Astrocyte (in vitro differentiated cells and primary cell): ENCODE results near the gene PHB1. TPM values are rescaled to one million over a fixed set of nuclear protein-coding genes. Genes with fewer than 3 reads are reported as not detected.

Experiments used
- DNase-seq: peaks from one replicate; pipeline ENCODE4 v3.0.0-alpha.2; 2010; ENCODE audit warnings: low read depth
- FAIRE-seq: peaks from 2 replicates; lab custom pipeline; 2011; peaks lifted over from hg19 to GRCh38; lab: Jason Lieb, UNC
- H2AFZ ChIP-seq: 2 replicates; pipeline ENCODE4 v1.6.0; 2012; ENCODE audit warnings: low read depth, low read length, inconsistent platforms
- H3K27ac ChIP-seq: 2 replicates; pipeline ENCODE4 v1.5.1; 2011; ENCODE audit warnings: low read depth, low read length, inconsistent platforms
- H3K27me3 ChIP-seq: 2 replicates; pipeline ENCODE4 v1.6.0; 2011; ENCODE audit warnings: low read length, inconsistent platforms; ENCODE audit not compliant: insufficient read depth
- H3K36me3 ChIP-seq: 2 replicates; pipeline ENCODE4 v1.5.1; 2011; ENCODE audit warnings: low read length, inconsistent platforms; ENCODE audit not compliant: insufficient read depth
- H3K4me1 ChIP-seq: 2 replicates; pipeline ENCODE4 v1.5.1; 2011; ENCODE audit warnings: low read length, inconsistent platforms; ENCODE audit not compliant: insufficient read depth
- H3K4me2 ChIP-seq: 2 replicates; pipeline ENCODE4 v1.6.0; 2012; ENCODE audit warnings: low read length, inconsistent platforms
- H3K4me3 ChIP-seq: 2 replicates; pipeline ENCODE4 v1.5.1; 2011; ENCODE audit warnings: low read depth, mild to moderate bottlenecking, low read length, inconsistent platforms; ENCODE audit not compliant: insufficient read depth
- H3K79me2 ChIP-seq: 2 replicates; pipeline ENCODE4 v1.6.0; 2012; ENCODE audit warnings: mild to moderate bottlenecking, low read length, inconsistent platforms; ENCODE audit not compliant: insufficient read depth
- H3K9ac ChIP-seq: 2 replicates; pipeline ENCODE4 v1.6.0; 2012; ENCODE audit warnings: mild to moderate bottlenecking, low read length, inconsistent platforms
- H3K9me3 ChIP-seq: 2 replicates; pipeline ENCODE4 v1.5.1; 2012; ENCODE audit warnings: low read depth, mild to moderate bottlenecking, low read length, inconsistent platforms; ENCODE audit not compliant: insufficient read depth
- H4K20me1 ChIP-seq: 2 replicates; pipeline ENCODE4 v1.6.0; 2012; ENCODE audit warnings: low read length, inconsistent platforms; ENCODE audit not compliant: insufficient read depth
- H3K27ac Mint-ChIP-seq: one replicate; pipeline ENCODE4 v1.8.0; 2021; ENCODE audit warnings: mild to moderate bottlenecking, mixed read lengths; ENCODE audit not compliant: unreplicated experiment
- H3K27me3 Mint-ChIP-seq: one replicate; pipeline ENCODE4 v1.8.0; 2021; ENCODE audit warnings: low read depth, mixed read lengths; ENCODE audit not compliant: unreplicated experiment
- H3K36me3 Mint-ChIP-seq: one replicate; pipeline ENCODE4 v1.8.0; 2021; ENCODE audit warnings: low read depth, mixed read lengths; ENCODE audit not compliant: unreplicated experiment
- H3K4me1 Mint-ChIP-seq: one replicate; pipeline ENCODE4 v1.8.0; 2021; ENCODE audit warnings: low read depth, mixed read lengths; ENCODE audit not compliant: unreplicated experiment
- H3K4me3 Mint-ChIP-seq: one replicate; pipeline ENCODE4 v1.8.0; 2021; ENCODE audit warnings: mild to moderate bottlenecking, moderate library complexity, mixed read lengths; ENCODE audit not compliant: unreplicated experiment
- H3K9me3 Mint-ChIP-seq: one replicate; pipeline ENCODE4 v1.8.0; 2021; ENCODE audit warnings: mild to moderate bottlenecking, mixed read lengths; ENCODE audit not compliant: unreplicated experiment
- CTCF ChIP-seq: IDR thresholded peaks from 2 replicates; pipeline ENCODE4 v1.5.1; 2011; ENCODE audit warnings: low read depth, mild to moderate bottlenecking, inconsistent platforms, low read length, moderate library complexity; ENCODE audit not compliant: insufficient read depth
- EZH2 ChIP-seq: IDR thresholded peaks from 2 replicates; pipeline ENCODE4 v1.6.1; 2012; ENCODE audit warnings: mild to moderate bottlenecking, low read length, inconsistent platforms; ENCODE audit not compliant: insufficient read depth
- total RNA-seq: library from RNA; stranded (reverse); gene quantifications from 2 replicates; pipeline ENCODE4 v1.2.1, GENCODE V29; 2021

Gene PHB1
- total RNA-seq, 1 donor from 2014 or later, result 227 TPM

DNA sequence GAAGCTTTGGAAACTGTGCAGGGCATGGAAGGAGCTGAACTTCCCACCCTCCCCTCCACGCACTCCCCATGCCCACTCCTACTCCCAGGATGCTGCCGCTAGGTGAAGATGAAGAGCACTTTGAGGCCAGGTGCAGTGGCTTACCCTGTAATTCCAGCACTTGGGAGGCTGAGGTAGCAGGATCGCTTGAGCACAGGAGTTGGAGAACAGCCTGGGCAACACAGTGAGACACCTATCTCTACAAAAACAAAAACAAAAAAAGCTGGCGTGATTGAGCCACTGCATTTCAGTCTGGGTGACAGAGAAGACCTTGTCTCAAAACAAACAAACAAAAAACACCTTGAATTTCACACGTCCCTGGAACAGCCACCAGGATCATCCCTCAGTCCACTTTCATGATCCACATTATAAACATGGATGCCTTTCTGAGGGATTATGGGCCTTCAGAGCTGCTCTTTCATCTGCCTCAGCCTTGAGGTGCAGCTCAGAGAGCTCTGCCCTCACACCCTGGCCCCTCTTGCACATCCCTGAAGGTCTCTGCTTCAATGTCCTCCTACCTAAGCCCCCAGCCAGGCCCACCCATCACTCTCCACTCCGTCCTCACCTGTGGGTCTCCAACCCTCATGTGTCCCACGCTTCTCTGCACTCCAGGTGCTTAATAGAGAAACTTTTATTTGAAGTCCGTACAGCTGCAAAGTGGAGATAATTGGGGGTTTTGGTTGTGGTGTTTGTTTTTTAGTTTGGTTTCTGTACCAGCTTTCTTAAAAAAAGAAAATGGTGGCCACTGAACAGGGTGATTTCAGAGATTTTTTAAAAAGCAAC is 25.8 kb downstream of the PHB1 start:
- Mint-ChIP-seq H3K4me3 (no peak overlapping the region), H3K27ac (no peak overlapping the region), H3K9me3 (no peaks in the 10 kb centered on the region), H3K4me1 (no peaks in the 10 kb centered on the region), H3K36me3 (no peaks in the 10 kb centered on the region), H3K27me3 (peaks cover 10% of the 10 kb centered on the region)
- no peak overlapping the region for H3K9ac ChIP-seq
- no peaks in the 10 kb centered on the region for H3K79me2 ChIP-seq
- FAIRE-seq, result no peak
- peak; percentile 8 for DNase-seq
- H3K27ac ChIP-seq, result no peak overlapping the region
- H3K27me3 ChIP-seq, result peaks cover 2% of the 10 kb centered on the region
- no peaks in the 10 kb centered on the region for H3K36me3 ChIP-seq
- H3K4me3 ChIP-seq, result no peak overlapping the region
- H3K4me2 ChIP-seq, result no peak overlapping the region
- H3K4me1 ChIP-seq, result peaks cover 6% of the 10 kb centered on the region
- no peaks in the 10 kb centered on the region for H3K9me3 ChIP-seq
- no peak overlapping the region for H2AFZ ChIP-seq
- no peak for TF ChIP-seq CTCF
- TF ChIP-seq EZH2, result no peak
- H4K20me1 ChIP-seq, result no peaks in the 10 kb centered on the region

GRCh38 chr17:49388290-49388640 is 26.4 kb downstream of the PHB1 start:
- Mint-ChIP-seq H3K27me3 (peaks cover 9% of the 10 kb centered on the region), H3K4me1 (no peaks in the 10 kb centered on the region), H3K9me3 (no peaks in the 10 kb centered on the region), H3K36me3 (no peaks in the 10 kb centered on the region), H3K4me3 (no peak overlapping the region), H3K27ac (no peak overlapping the region)
- no peak overlapping the region for H3K27ac ChIP-seq
- no peak for DNase-seq
- no peaks in the 10 kb centered on the region for H3K36me3 ChIP-seq
- FAIRE-seq, result no peak
- H3K9me3 ChIP-seq, result no peaks in the 10 kb centered on the region
- no peak overlapping the region for H3K4me3 ChIP-seq
- H2AFZ ChIP-seq, result no peak overlapping the region
- no peaks in the 10 kb centered on the region for H4K20me1 ChIP-seq
- no peak for TF ChIP-seq EZH2
- TF ChIP-seq CTCF, result no peak
- H3K4me1 ChIP-seq, result peaks cover 6% of the 10 kb centered on the region
- no peak overlapping the region for H3K9ac ChIP-seq
- H3K4me2 ChIP-seq, result no peak overlapping the region
- H3K79me2 ChIP-seq, result no peaks in the 10 kb centered on the region
- peaks cover 2% of the 10 kb centered on the region for H3K27me3 ChIP-seq
